Endodermal cell (in vitro differentiated cells): ENCODE measurements around the gene SEMA5A. TPM values are rescaled to one million over a fixed set of nuclear protein-coding genes. Genes with fewer than 3 reads are reported as not detected.
A peak's percentile ranks its signal among the peaks of the same experiment; 100 is the strongest.

Source experiments
- DNase-seq: peaks from one replicate; pipeline ENCODE4 v3.0.0-alpha.2; 2017
- H3K27ac ChIP-seq: 2 replicates; pipeline ENCODE4 v1.5.1; 2013; ENCODE audit warnings: mild to moderate bottlenecking, low read depth, low read length, moderate library complexity
- H3K27me3 ChIP-seq: 2 replicates; pipeline ENCODE4 v1.6.1; 2013; ENCODE audit warnings: mild to moderate bottlenecking, low read length, moderate library complexity; ENCODE audit not compliant: insufficient read depth, control insufficient read depth, poor library complexity, severe bottlenecking
- H3K36me3 ChIP-seq: 2 replicates; pipeline ENCODE4 v1.7.0; 2013; ENCODE audit warnings: mild to moderate bottlenecking, low read length, moderate library complexity; ENCODE audit not compliant: control insufficient read depth, insufficient read depth
- H3K4me1 ChIP-seq: one replicate; pipeline ENCODE4 v1.7.0; 2013; ENCODE audit warnings: low read length; ENCODE audit not compliant: control insufficient read depth, insufficient read depth
- H3K4me3 ChIP-seq: 2 replicates; pipeline ENCODE4 v1.5.1; 2013; ENCODE audit warnings: mild to moderate bottlenecking, low read length, moderate library complexity
- H3K9ac ChIP-seq: 2 replicates; pipeline ENCODE4 v1.6.1; 2013; ENCODE audit warnings: mild to moderate bottlenecking, low read length, moderate library complexity; ENCODE audit not compliant: poor library complexity, severe bottlenecking; ENCODE audit errors: extremely low read depth
- H3K9me3 ChIP-seq: 2 replicates; pipeline ENCODE4 v1.6.1; 2013; ENCODE audit warnings: mild to moderate bottlenecking, low read length, moderate library complexity; ENCODE audit not compliant: control insufficient read depth
- H3K27ac Mint-ChIP-seq: 2 replicates; pipeline ENCODE4 v1.8.0; 2020; ENCODE audit warnings: mixed read lengths
- H3K27me3 Mint-ChIP-seq: 2 replicates; pipeline ENCODE4 v1.8.0; 2021; ENCODE audit warnings: mild to moderate bottlenecking, mixed read lengths; ENCODE audit not compliant: insufficient read depth
- H3K36me3 Mint-ChIP-seq: 2 replicates; pipeline ENCODE4 v1.8.0; 2020; ENCODE audit warnings: low read depth, mixed read lengths
- H3K4me1 Mint-ChIP-seq: 2 replicates; pipeline ENCODE4 v1.8.0; 2020; ENCODE audit warnings: mixed read lengths
- H3K4me3 Mint-ChIP-seq: 2 replicates; pipeline ENCODE4 v1.8.0; 2020; ENCODE audit warnings: mild to moderate bottlenecking, moderate library complexity, mixed read lengths
- H3K9me3 Mint-ChIP-seq: 2 replicates; pipeline ENCODE4 v1.8.0; 2020; ENCODE audit warnings: mild to moderate bottlenecking, mixed read lengths
- WGBS, 2 experiments: methylation state at CpG; one replicate each; pipeline versions ENCODE4 v1.1.5 to v1.1.7; 2013; ENCODE audit warnings: missing lambda C conversion rate in 2 of 2, mixed read lengths in 1 of 2; ENCODE audit not compliant: insufficient coverage in 1 of 2, insufficient read length in 1 of 2; 5-methylcytosine and 5-hydroxymethylcytosine counted together
- total RNA-seq, 2 donors: library from RNA; stranded (reverse); fragmentation: NEBNext Ultra II Directional in 1 of 2; extraction: Animal tissue kit (Norgen Biotek cat#: 25700) in 1 of 2; gene quantifications; 2 replicates in 1 of 2; 3 replicates in 1 of 2; pipeline ENCODE4 v1.2.1, GENCODE V29; 2021
- TF ChIP-seq, protein P1 (sequence below): fragments of 200-600 bp; sonication (generic); conservative IDR thresholded peaks from 2 replicates; pipeline ENCODE4 v1.5.0; 2021; ENCODE audit warnings: antibody characterized with exemption, mild to moderate bottlenecking

Gene SEMA5A
- total RNA-seq, 2 donors from 2014 or later: 46.8 to 77.8 TPM

DNA sequence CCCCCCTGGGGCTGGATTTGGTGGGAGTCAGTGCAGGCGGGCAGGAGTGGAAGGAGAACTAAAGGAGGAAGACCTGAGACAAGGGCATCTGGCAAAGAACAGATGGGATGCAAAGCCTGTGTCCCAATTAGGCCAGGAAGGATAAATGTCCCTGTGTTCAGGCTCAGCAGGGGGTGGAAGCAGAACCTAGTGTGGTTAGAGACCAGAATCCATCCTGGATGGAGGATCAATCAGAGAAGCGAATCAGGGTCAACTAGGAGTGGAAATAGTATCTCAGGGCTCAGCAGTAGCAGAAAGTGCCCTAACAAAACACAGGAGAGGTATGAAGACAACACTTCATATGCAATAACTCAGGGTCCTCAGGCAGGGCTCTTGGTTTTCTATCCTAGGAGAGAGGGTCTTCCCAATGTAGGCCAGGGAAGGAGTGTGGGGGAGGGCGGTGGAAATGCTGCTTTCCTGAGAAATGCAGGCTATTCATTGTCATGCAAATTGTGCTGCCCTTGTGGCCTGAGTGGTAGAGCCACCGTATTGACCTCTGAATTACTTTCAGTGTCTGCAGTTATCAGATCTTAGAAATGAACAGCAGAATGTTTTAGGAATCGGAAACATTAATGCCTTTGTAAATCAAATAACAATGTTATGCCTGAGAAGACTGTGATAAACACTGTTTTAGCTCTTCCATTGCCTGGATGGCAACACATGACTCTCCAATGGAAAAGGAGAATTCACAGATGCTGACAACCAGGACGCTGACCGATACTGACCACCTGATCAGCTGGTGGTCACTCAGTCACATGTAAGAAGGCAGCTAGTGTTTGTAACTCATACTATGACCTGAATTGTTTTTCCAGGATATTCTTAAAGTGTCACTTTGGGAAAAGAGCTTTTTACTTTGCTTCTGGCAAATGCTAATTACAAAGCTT, 323.6 kb downstream of the SEMA5A start:
- H3K27ac Mint-ChIP-seq: no peak overlapping the region

DNA sequence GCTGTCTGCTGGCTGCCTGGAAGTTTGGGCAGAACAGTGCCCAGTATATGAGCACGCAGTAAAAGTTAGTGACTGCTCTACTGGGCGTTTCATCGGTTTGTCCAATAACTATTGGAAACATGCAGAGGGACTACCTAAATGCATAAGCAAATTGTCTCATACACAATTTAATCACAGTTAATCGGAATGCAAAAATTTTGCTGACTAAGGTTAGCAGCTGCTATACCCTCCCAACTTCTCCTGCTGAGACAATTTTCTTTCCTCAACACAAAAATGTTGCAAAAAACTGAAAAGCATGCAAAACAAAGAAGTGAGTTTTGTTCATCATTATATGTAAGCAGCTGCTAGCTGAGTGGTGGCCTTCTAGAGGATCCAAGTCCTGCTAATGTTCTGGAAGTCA, 327.5 kb downstream of the SEMA5A start:
- H3K36me3 ChIP-seq: peaks cover 77% of the 10 kb centered on the region
- peaks cover 35% of the 10 kb centered on the region for H3K9me3 ChIP-seq
- Mint-ChIP-seq H3K27ac (no peak overlapping the region), H3K4me3 (no peak overlapping the region), H3K36me3 (peaks cover 69% of the 10 kb centered on the region), H3K27me3 (no peaks in the 10 kb centered on the region), H3K9me3 (peaks cover 12% of the 10 kb centered on the region), H3K4me1 (peaks cover 24% of the 10 kb centered on the region)
- TF ChIP-seq, protein P1, sequence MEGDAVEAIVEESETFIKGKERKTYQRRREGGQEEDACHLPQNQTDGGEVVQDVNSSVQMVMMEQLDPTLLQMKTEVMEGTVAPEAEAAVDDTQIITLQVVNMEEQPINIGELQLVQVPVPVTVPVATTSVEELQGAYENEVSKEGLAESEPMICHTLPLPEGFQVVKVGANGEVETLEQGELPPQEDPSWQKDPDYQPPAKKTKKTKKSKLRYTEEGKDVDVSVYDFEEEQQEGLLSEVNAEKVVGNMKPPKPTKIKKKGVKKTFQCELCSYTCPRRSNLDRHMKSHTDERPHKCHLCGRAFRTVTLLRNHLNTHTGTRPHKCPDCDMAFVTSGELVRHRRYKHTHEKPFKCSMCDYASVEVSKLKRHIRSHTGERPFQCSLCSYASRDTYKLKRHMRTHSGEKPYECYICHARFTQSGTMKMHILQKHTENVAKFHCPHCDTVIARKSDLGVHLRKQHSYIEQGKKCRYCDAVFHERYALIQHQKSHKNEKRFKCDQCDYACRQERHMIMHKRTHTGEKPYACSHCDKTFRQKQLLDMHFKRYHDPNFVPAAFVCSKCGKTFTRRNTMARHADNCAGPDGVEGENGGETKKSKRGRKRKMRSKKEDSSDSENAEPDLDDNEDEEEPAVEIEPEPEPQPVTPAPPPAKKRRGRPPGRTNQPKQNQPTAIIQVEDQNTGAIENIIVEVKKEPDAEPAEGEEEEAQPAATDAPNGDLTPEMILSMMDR: no peak
- no peak overlapping the region for H3K9ac ChIP-seq
- no peak overlapping the region for H3K27ac ChIP-seq
- no peak overlapping the region for H3K4me3 ChIP-seq
- no peak for DNase-seq
- WGBS, 2 experiments: 95 to 97% methylated on average over 3 to 4 of the region's 4 CpGs
- peaks cover 9% of the 10 kb centered on the region for H3K4me1 ChIP-seq
- H3K27me3 ChIP-seq: no peaks in the 10 kb centered on the region

More for the DNA sequence above, 323.6 kb downstream of the SEMA5A start:
- Histone ChIP-seq H3K27me3 (no peaks in the 10 kb centered on the region), H3K4me1 (no peaks in the 10 kb centered on the region), H3K4me3 (no peak overlapping the region), H3K27ac (no peak overlapping the region), H3K9ac (no peak overlapping the region), H3K9me3 (peaks cover 18% of the 10 kb centered on the region), H3K36me3 (peaks cover 83% of the 10 kb centered on the region)
- TF ChIP-seq, protein P1: no peak
- DNase-seq: peak; percentile 74
- Mint-ChIP-seq H3K4me3 (no peak overlapping the region), H3K9me3 (no peaks in the 10 kb centered on the region), H3K36me3 (peaks cover 71% of the 10 kb centered on the region), H3K27me3 (no peaks in the 10 kb centered on the region), H3K4me1 (peaks cover 12% of the 10 kb centered on the region)
- 66 to 85% methylated on average over 6 to 7 of the region's 7 CpGs for WGBS, 2 experiments

DNA sequence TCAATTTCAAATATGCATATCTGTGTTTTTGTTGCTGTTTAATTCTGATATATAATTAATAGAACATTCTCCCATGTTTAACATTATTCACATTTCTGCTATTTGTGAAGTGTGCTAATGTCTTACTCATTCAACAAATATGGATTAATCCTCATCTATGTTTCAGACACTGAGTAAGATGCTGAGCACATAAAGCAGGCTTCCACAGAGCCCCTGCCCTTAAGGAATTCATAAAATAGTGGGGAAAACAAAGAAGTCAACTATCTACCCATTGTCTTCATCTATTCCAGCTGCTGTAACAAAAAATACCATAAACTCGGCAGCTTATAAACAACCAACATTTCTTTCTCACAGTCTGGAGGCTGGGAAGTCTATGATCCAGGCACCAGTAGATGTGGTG, 333.3 kb downstream of the SEMA5A start:
- TF ChIP-seq, protein P1: no peak
- DNase-seq: no peak
- no peaks in the 10 kb centered on the region for H3K27me3 ChIP-seq
- Mint-ChIP-seq H3K4me1 (peaks cover 24% of the 10 kb centered on the region), H3K36me3 (peaks cover 32% of the 10 kb centered on the region), H3K9me3 (peaks cover 12% of the 10 kb centered on the region), H3K27ac (no peak overlapping the region), H3K4me3 (no peak overlapping the region), H3K27me3 (no peaks in the 10 kb centered on the region)
- peaks cover 20% of the 10 kb centered on the region for H3K9me3 ChIP-seq
- H3K27ac ChIP-seq: no peak overlapping the region
- peaks cover 60% of the 10 kb centered on the region for H3K36me3 ChIP-seq
- WGBS, 2 experiments: 0% methylated on average over 1 of the region's 1 CpG; no CpG with 5 or more reads in 1 of the 2 experiments
- H3K4me1 ChIP-seq: peaks cover 12% of the 10 kb centered on the region
- no peak overlapping the region for H3K9ac ChIP-seq
- no peak overlapping the region for H3K4me3 ChIP-seq
